CD4-positive, alpha-beta T cell treated with Interferon alpha-2 for 1 hour (primary cell): ENCODE results near the gene NLRC4.
"Not testable (repeated sequence)": the region's sequence is repeated elsewhere in the genome, so short reads cannot be mapped to it uniquely, and the experiment has no call there.

Experiments used
- DNase-seq, 2 donors: peaks; one replicate each; pipeline ENCODE4 v3.0.0-alpha.2; 2020 to 2022

NLRC4 gene

DNA sequence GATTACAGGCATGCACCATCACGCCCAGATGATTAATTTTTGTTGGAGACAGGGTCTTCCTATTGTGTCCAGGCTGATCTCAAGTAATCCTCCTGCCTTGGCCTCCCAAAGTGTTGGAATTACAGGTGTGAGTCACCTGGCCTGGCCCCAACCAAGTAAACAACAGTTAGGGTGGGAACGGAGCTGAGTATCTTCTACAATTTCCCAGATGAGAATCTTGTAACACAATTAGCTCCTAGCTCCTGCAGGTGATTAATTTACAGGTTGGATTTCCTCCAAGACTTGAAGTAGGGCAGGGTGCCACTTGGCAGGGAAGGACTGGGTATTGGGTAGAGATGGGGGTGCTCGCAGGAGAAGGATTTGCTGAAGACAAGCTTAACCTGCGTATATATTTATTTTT is 17.8 kb downstream of the NLRC4 start:
- DNase-seq: no peak

DNA sequence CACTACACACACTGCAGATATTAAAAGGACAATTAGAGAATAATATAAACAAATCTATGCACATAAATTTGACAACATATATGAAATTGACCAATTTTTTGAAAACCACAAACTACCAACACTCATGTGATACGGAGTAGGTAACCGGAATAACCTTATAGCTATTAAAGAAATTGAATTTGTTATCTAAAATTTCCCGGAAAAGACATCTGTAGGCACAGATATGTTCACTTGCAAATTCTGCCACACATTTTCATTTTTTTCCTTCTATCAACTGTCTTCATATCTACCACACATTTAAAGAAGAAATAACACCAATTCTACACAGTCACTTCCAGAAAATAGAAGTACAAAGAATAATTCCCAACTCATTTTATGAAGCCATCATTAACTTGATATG is 22.4 kb downstream of the NLRC4 start:
- no peak for DNase-seq

DNA sequence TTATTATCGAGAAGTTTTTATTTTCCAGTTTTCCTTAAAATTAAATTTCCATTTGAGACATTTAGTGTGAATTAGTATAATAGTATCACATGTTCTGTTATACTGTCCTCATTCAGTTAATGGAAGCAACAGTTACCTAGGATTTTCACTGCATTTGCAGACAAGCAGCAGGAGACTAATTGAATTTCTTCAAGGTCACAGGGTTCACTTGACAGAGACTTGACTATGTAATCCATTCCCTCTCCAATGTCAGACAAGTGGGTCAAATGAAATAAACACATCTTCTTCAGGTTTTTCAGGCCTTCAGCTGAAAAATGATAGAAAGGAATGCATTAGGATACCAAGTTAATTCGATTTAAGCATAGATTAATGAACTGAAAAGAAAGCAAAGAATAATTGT is 26.7 kb downstream of the NLRC4 start:
- DNase-seq: no peak

DNA sequence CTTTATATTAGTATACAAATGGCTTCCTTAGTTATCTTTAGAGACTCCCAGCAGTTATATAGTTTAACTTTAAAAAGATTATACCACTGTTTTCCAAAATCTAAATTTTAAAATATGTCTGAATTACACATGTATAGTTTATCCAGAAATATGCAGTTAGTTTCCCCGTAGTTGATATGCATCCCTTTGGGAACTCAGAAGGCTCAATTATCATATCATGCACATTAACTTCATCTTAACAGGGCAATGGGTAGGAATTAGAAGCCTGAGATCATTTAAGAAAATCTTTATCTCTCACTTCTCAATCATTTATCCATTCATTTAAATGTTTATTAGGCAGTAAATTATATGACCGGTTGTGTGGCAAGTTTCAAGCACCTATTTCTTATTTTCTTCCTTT is 27.2 kb downstream of the NLRC4 start:
- DNase-seq: no peak

DNA sequence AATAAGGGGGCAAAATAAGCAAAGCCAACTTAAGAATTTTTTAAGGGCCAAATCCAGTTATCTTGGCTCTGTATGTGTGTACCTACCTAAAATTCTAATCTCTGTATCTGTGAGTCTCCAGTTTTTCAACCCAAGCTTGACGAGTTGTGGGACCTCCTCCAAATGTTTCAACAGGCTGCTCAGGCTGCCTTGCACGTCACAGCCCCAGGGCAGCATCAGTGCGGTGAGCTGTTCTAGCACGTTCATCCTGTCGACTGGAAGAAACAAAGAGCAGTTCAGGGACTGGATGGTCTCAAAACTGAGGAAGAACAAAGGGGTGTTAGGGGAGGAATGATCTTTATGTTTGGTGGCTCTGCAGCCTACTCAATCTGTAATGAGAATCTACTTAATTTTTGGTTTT is 29.4 kb downstream of the NLRC4 start:
- DNase-seq: no peak

DNA sequence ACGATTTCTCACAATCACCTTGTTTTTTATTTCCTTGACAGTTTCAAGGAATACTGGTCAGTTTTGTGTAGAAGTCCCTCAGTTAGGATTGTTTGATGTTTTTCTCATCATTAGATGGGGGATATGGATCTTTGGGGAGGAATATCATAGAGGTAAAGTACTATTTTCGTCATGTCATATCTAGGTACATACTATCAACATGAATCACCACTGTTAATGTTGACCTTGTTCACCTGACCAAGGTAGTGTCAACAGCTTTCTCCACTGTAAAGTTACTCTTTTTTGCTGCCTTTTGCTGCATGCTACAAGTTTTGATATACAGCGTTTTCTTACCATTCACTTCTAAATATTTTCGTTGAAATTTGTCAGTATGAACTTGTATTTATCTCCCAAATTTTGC is 32.7 kb downstream of the NLRC4 start:
- no peak for DNase-seq

DNA sequence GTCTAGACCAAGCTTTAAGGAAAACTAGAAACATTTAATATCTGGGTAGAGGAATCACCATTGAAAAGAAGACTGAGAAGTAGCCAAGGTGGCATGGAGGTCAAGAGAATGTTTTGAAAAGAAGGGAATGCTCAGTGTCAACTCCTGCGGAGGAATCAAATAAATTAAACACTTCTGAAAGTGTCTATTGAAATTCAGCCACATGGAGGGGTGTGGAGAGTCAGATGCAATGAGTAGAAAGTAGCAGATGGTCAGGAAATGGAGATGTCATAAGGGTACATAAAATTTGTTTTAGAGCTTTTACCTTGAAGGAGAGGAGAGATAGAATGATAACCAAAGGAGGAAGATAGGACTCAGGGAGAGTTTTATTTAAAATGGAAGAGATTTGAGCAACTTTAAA is 35.1 kb downstream of the NLRC4 start:
- no peak for DNase-seq

DNA sequence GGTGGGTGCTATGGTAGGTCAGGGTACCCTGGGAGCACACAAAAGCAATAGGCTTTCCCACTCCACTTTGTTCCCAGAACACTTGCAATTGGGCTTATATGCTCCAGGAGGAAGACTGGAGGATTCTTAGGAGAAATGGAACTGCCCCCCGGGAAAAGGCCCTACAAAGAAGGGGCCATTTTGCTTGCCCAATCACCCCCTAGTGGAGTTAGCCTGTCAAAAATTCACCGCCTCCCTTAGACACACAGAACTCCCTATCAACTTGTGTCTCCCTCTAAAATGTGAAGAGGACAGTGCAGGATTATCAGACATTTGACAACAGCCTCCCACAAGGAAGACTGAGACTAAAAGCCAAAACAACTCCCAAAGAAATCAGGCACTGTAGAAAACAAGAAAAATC is 36.5 kb downstream of the NLRC4 start:
- DNase-seq: no peak

DNA sequence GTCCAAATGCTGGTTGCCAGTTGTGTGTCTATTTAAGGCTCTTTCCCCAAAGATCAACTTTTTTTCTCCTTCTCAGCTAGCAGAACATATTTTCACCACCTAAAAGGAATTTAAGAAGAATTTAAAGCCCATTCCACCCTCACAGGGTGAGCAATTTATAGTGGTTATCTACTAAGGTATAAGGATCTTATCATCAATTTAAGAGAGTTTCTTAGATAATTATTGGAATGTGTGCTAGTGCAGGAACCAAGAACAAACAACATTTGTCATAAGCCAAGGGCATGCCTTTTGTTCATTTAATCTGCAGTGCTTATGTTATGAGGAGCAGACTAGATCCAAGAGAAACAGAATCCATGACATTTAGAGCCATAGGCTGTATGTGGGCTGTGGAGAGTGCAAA is 37.2 kb downstream of the NLRC4 start:
- DNase-seq: no peak

DNA sequence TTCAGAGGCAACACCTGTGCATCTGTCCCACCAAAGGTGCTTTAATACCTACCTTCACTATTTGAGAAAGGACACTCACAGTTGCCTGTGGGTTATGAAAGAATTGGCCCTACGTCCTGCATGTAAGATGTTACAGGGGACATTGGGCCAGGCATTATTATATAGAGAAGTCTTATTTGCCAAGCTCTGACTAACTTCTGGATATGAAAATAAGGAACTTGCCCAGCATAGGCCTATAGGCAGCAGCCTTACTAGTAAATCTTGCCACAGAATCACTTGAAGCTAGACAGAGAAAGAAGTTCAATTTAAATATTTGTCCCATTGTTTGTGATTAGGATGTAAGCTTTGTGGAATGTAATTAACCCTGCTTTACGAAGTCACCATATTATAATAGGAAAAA is 41.7 kb downstream of the NLRC4 start:
- DNase-seq: no peak

DNA sequence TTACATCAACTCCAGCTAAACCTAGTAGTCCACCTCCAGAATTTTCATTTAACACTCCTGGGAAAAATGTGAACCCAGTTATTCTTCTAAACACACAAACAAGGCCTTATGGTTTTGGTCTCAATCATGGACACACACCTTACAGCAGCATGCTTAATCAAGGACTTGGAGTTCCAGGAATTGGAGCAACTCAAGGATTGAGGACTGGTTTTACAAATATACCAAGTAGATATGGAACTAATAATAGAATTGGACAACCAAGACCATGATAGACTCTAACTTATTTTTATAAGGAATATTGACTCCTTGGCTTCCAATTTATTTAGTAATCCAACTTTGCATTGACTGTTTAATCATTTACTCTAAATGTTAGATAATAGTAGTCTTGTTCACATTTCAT is 44.2 kb downstream of the NLRC4 start:
- DNase-seq: no peak

DNA sequence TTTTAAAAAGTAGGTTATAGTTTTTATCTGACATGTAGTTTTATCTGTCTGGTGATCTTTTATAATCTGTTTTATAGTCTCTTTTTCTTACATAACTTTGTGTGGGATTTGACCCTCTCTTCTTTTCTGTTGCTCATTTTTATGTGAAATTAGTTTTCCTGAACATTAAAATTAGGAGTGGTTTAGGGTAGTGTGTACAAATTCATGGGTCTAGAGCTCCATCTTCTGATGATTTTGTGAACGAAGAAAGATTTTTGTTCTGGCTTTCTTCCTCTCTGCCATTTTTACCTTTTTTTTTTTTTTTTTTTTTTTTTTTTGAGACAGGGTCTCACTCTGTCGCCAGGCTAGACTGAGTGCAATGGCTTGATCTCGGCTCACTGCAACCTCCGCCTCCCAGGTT is 52.4 kb downstream of the NLRC4 start:
- peak in 1 of 2 donors; percentile 5 for DNase-seq

DNA sequence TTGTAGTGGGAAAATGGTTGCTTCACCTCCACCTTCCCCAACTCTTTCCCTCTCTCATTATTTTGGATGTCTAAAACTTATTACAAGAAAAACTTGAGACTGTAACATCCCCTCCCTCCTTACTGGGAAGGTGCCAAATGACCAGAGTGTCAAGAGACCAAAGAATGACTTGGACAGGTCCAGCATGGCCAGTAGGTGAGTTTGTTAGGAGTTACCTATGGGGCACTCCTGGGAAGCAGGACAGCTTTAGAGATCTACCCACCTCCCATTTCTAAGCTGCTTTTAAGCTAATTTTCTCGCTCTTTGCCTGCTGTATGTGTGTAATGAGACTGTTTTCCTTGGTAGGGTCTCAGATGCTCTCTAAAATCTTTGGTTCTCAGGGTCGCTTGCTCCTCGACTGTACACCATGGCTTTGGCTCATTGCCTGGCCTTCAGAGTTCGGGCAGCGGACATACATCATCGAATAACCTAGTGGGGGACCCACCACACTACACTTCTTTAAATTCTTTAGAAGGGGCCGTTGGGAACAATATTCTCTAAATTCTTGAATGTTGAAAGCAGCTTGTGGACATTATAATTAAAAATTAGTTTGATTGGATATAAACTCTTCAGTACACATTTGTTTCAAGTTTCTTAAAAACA is 53.8 kb downstream of the NLRC4 start:
- DNase-seq: no peak

DNA sequence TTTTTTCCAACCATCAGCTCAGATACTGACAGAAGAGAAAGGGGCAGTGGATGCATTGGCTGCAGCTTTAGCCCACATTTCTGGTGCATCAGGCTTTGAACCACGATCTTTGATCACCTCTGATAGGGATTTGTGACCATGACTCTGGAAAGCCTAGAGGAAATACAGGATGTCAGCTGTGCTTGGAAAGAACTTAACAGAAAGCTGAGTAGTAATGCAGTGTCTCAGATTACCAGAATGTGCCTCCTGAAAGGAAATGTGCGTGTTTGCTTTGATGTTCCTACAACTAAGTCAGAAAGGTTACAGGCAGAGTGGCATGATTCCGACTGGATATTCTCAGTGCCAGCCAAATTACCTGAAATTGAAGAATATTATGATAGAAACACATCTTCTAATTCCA is 61.3 kb downstream of the NLRC4 start:
- not testable (repeated sequence) for DNase-seq

DNA sequence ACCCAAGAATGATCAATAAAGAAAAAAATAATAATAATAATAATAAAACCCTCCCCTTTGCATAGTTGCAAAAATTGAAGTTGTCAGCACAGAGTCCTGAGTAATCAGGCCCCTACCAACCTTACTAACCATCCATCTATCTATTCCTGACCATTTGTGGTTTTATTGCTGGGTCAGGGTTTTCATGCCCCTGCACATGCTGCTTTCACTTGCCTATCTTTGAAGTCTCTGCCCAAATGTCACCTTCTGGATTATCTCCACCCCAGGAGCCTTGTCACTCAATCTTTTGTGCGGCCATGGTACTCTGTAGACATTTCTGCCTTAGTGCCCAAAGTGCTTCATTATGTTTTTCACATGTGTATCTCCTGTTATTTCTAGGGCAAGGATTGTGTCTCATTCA is 63.9 kb downstream of the NLRC4 start:
- no peak for DNase-seq

DNA sequence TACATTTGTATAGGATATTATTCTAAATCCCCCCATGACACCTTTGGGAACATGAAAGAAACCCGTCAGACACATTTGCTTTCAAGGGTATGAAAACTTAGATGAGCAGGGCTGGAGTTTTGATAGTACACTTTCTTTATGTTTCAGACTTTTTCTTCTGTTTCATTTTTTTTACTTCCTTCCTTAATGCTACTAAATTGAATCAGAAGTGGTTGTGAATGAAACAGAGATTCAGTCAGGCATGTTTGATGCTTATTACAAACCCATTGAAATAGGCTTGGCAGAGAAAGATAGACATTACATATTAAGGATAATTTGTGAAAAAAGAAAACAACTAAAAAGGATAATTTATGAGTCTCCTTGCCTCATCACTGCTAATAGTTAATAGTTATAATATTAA is 72.3 kb downstream of the NLRC4 start:
- no peak for DNase-seq

DNA sequence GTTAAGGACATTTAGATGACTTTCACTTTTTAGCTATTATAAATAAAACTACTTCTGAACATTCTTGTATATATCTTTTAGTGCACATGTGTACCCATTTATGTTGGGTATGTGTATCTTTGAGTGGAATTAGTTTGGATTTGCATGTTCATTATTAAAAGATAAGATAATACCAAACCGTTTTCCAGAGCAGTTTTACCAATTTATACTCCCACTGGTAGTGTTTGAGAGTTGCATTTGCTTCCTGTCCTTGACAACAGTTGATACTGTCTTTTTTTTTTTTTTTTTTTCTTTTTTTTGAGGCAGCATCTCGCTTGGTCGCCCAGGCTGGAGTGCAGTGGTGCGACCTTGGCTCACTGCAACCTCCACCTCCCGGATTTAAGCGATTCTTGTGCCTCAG is 75.7 kb downstream of the NLRC4 start:
- no peak for DNase-seq

DNA sequence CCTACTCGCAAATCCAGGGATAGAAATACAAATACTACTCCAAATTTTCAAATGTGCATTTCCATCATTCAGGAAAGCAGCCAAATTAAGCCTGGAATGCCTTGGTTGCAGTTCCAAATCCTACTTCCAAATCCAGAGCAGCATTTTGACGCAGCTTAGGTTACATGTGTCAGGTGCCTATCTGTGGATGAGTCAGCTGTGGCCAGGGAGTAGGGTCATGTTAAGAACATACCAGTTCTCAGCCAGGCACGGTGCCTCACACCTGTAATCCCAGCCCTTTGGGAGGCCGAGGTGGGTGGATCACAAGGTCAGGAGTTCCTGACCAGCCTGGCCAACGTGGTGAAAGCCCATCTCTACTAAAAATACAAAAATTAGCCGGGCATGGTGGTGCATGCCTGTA is 82.0 kb downstream of the NLRC4 start:
- no peak for DNase-seq
